H9 (cell line): Measurements from ENCODE around the gene SP140. TPM values are rescaled to one million over a fixed set of nuclear protein-coding genes. Genes with fewer than 3 reads are reported as not detected.

Source experiments
- DNase-seq: peaks from one replicate; pipeline ENCODE4 v3.0.0-alpha.2; 2017
- H2AFZ ChIP-seq: one replicate; pipeline ENCODE4 v1.6.1; 2013; ENCODE audit warnings: mild to moderate bottlenecking, low read length, control low read depth, moderate library complexity
- H2AK5ac ChIP-seq: 2 replicates; pipeline ENCODE4 v1.6.1; 2013; ENCODE audit warnings: low read length, control low read depth, mixed read lengths; ENCODE audit not compliant: insufficient read length
- H2BK120ac ChIP-seq: one replicate; pipeline ENCODE4 v1.6.1; 2013; ENCODE audit warnings: low read depth, mild to moderate bottlenecking, low read length, control low read depth, inconsistent platforms; ENCODE audit not compliant: poor library complexity, severe bottlenecking
- H2BK12ac ChIP-seq: 2 replicates; pipeline ENCODE4 v1.6.1; 2013; ENCODE audit warnings: low read length, control low read depth, mixed read lengths, low read depth; ENCODE audit not compliant: insufficient read length
- H2BK15ac ChIP-seq: 2 replicates; pipeline ENCODE4 v1.6.1; 2013; ENCODE audit warnings: low read depth, low read length, control low read depth
- H2BK20ac ChIP-seq: one replicate; pipeline ENCODE4 v1.6.1; 2013; ENCODE audit warnings: low read depth, mild to moderate bottlenecking, low read length, control low read depth, inconsistent platforms; ENCODE audit not compliant: poor library complexity, severe bottlenecking
- H2BK5ac ChIP-seq: 2 replicates; pipeline ENCODE4 v1.6.1; 2013; ENCODE audit warnings: low read length, control low read depth, mixed read lengths; ENCODE audit not compliant: insufficient read length
- H3K14ac ChIP-seq: 2 replicates; pipeline ENCODE4 v1.6.1; 2013; ENCODE audit warnings: low read length, control low read depth; ENCODE audit not compliant: insufficient read depth
- H3K18ac ChIP-seq: 2 replicates; pipeline ENCODE4 v1.6.1; 2013; ENCODE audit warnings: low read depth, mild to moderate bottlenecking, mixed read lengths, low read length, control low read depth; ENCODE audit not compliant: insufficient read length
- H3K23ac ChIP-seq: 2 replicates; pipeline ENCODE4 v1.6.1; 2013; ENCODE audit warnings: low read length, control low read depth, mixed read lengths, low read depth; ENCODE audit not compliant: insufficient read length
- H3K23me2 ChIP-seq: 2 replicates; pipeline ENCODE4 v1.6.1; 2013; ENCODE audit warnings: low read depth, mild to moderate bottlenecking, mixed read lengths, low read length, control low read depth; ENCODE audit not compliant: insufficient read length, poor library complexity, severe bottlenecking
- H3K27ac ChIP-seq: 2 replicates; pipeline ENCODE4 v1.5.1; 2013; ENCODE audit warnings: low read length, control low read depth, mixed read lengths, low read depth; ENCODE audit not compliant: insufficient read length
- H3K27me3 ChIP-seq: 2 replicates; pipeline ENCODE4 v1.6.1; 2013; ENCODE audit warnings: low read length, control low read depth, inconsistent platforms; ENCODE audit not compliant: insufficient read depth
- H3K4ac ChIP-seq: 2 replicates; pipeline ENCODE4 v1.6.1; 2013; ENCODE audit warnings: low read depth, mild to moderate bottlenecking, control low read depth, inconsistent platforms, low read length, moderate library complexity
- H3K4me1 ChIP-seq: 2 replicates; pipeline ENCODE4 v1.6.1; 2013; ENCODE audit warnings: low read length, control low read depth, inconsistent platforms; ENCODE audit not compliant: insufficient read depth
- H3K4me2 ChIP-seq: 2 replicates; pipeline ENCODE4 v1.6.1; 2013; ENCODE audit warnings: low read length, control low read depth, mixed read lengths; ENCODE audit not compliant: insufficient read length, insufficient read depth
- H3K56ac ChIP-seq: 2 replicates; pipeline ENCODE4 v1.6.1; 2013; ENCODE audit warnings: low read depth, mild to moderate bottlenecking, mixed read lengths, low read length, control low read depth; ENCODE audit not compliant: insufficient read length
- H3K79me1 ChIP-seq: 2 replicates; pipeline ENCODE4 v1.6.1; 2013; ENCODE audit warnings: low read depth, mild to moderate bottlenecking, moderate library complexity, low read length, control low read depth, inconsistent platforms; ENCODE audit not compliant: insufficient read depth, poor library complexity, severe bottlenecking
- H3K79me2 ChIP-seq: 2 replicates; pipeline ENCODE4 v1.6.1; 2013; ENCODE audit warnings: low read length, control low read depth, inconsistent platforms; ENCODE audit not compliant: insufficient read depth
- H3K9ac ChIP-seq: 2 replicates; pipeline ENCODE4 v1.6.1; 2013; ENCODE audit warnings: low read length, control low read depth, mixed read lengths; ENCODE audit not compliant: insufficient read length; ENCODE audit errors: extremely low read depth
- H3K9me3 ChIP-seq: one replicate; pipeline ENCODE4 v1.6.1; 2013; ENCODE audit warnings: low read depth, low read length, inconsistent platforms; ENCODE audit not compliant: control insufficient read depth
- H3T11ph ChIP-seq: one replicate; pipeline ENCODE4 v1.6.1; 2013; ENCODE audit warnings: mild to moderate bottlenecking, low read length, control low read depth, inconsistent platforms
- H4K20me1 ChIP-seq: one replicate; pipeline ENCODE4 v1.6.1; 2013; ENCODE audit not compliant: control insufficient read depth, insufficient read length, insufficient read depth
- H4K5ac ChIP-seq: 2 replicates; pipeline ENCODE4 v1.6.1; 2013; ENCODE audit warnings: low read depth, mild to moderate bottlenecking, mixed read lengths, low read length, control low read depth; ENCODE audit not compliant: insufficient read length
- H4K8ac ChIP-seq: replicated peaks from 2 replicates; pipeline ENCODE4 v1.6.1; 2013; ENCODE audit warnings: low read length, control low read depth, mixed read lengths, low read depth; ENCODE audit not compliant: insufficient read length
- H4K91ac ChIP-seq: 2 replicates; pipeline ENCODE4 v1.6.1; 2013; ENCODE audit warnings: low read depth, mild to moderate bottlenecking, moderate library complexity, mixed read lengths, low read length, control low read depth; ENCODE audit not compliant: insufficient read length
- H3K27ac Mint-ChIP-seq, 3 experiments: 2 replicates in 2 of 3; 3 replicates in 1 of 3; pipeline ENCODE4 v1.8.0; 2020 to 2021; ENCODE audit warnings: mixed read lengths in 3 of 3, mild to moderate bottlenecking in 1 of 3, moderate library complexity in 1 of 3
- H3K27me3 Mint-ChIP-seq: 2 replicates; pipeline ENCODE4 v1.8.0; 2021; ENCODE audit warnings: low read depth, mild to moderate bottlenecking, moderate library complexity, mixed read lengths
- H3K36me3 Mint-ChIP-seq, 3 experiments: 2 replicates in 2 of 3; 3 replicates in 1 of 3; pipeline ENCODE4 v1.8.0; 2020 to 2021; ENCODE audit warnings: low read depth in 3 of 3, mixed read lengths in 3 of 3; ENCODE audit not compliant: insufficient read depth in 1 of 3
- H3K4me1 Mint-ChIP-seq, 2 experiments: 2 replicates each; pipeline ENCODE4 v1.8.0; 2020; ENCODE audit warnings: mixed read lengths in 2 of 2
- H3K4me3 Mint-ChIP-seq, 2 experiments: 2 replicates in 1 of 2; 3 replicates in 1 of 2; pipeline ENCODE4 v1.8.0; 2020 to 2021; ENCODE audit warnings: mild to moderate bottlenecking in 2 of 2, mixed read lengths in 2 of 2, moderate library complexity in 1 of 2
- H3K9me3 Mint-ChIP-seq, 2 experiments: 2 replicates in 1 of 2; 3 replicates in 1 of 2; pipeline ENCODE4 v1.8.0; 2020; ENCODE audit warnings: mild to moderate bottlenecking in 2 of 2, mixed read lengths in 2 of 2, moderate library complexity in 1 of 2
- WGBS: extraction: QIAGEN DNeasy Blood & Tissue Kit; methylation state at CpG from one replicate; pipeline ENCODE4 v1.1.7; 2013; ENCODE audit warnings: missing lambda C conversion rate, low lambda C conversion rate, mixed read lengths; ENCODE audit not compliant: insufficient read length; ENCODE audit errors: extremely low coverage; 5-methylcytosine and 5-hydroxymethylcytosine counted together
- total RNA-seq: library from RNA; stranded (reverse); gene quantifications from 2 replicates; pipeline ENCODE4 v1.2.1, GENCODE V29; 2021
- TF ChIP-seq, protein P1 (sequence below): fragments of 200-600 bp; sonication (generic); conservative IDR thresholded peaks from 3 replicates; pipeline ENCODE4 v1.8.0; 2021; ENCODE audit warnings: antibody characterized with exemption, mild to moderate bottlenecking

SP140 gene
- total RNA-seq, 1 experiment from 2014 or later, result 0.31 TPM

DNA sequence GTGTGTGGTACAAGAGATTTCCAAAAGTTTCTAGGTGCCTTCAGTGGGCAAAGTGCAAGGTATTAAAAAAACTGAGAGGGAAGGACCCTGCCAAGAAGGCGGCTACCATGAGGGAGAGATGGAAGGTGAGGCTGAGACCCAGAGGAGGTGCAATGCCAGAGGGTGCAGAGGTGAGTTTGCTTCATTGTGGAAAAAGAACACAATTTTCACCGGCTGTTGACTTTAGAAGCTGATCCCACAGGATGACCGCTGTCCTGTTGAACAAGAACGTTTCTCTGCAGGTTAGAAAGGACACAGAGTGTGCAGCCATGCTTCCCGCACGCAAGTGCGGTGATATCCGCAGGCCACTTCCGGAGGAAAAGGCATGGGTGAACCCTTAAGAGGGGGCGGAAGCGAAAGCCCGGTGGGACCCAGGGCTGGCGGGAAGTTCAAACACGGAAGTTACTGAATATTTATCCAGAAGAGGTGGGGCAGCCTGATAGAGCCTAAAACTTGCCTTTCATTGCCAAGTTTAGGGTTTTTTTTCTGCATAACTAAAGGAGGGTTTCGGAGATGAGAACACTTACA lies 22.3 kb upstream of the SP140 start:
- Histone ChIP-seq H3K27me3 (no peaks in the 10 kb centered on the region), H4K5ac (no peak overlapping the region), H2BK5ac (no peak overlapping the region), H3K23ac (no peak overlapping the region), H3K4me1 (no peaks in the 10 kb centered on the region), H3K79me2 (no peaks in the 10 kb centered on the region), H2BK120ac (no peak overlapping the region), H3T11ph (no peak overlapping the region), H3K56ac (no peak overlapping the region), H2AFZ (no peak overlapping the region), H4K91ac (no peak overlapping the region), H3K9ac (no peak overlapping the region), H3K79me1 (no peaks in the 10 kb centered on the region), H3K4ac (no peak overlapping the region), H3K23me2 (no peaks in the 10 kb centered on the region), H3K27ac (no peak overlapping the region), H4K20me1 (no peaks in the 10 kb centered on the region), H4K8ac (no peak overlapping the region), H3K9me3 (no peaks in the 10 kb centered on the region), H2BK15ac (no peak overlapping the region), H2AK5ac (no peak overlapping the region), H2BK20ac (no peak overlapping the region), H3K4me2 (no peak overlapping the region), H3K18ac (no peak overlapping the region), H3K14ac (no peak overlapping the region), H2BK12ac (no peak overlapping the region)
- Mint-ChIP-seq H3K9me3 (no peaks in the 10 kb centered on the region; a peak in 1 of 5 replicates), H3K27ac (no peak overlapping the region), H3K4me1 (no peaks in the 10 kb centered on the region), H3K36me3 (peaks cover 0 to 9% (median 4%) of the 10 kb centered on the region in 3 experiments; a peak in 3 of 7 replicates), H3K27me3 (no peaks in the 10 kb centered on the region), H3K4me3 (no peak overlapping the region)
- TF ChIP-seq, protein P1, sequence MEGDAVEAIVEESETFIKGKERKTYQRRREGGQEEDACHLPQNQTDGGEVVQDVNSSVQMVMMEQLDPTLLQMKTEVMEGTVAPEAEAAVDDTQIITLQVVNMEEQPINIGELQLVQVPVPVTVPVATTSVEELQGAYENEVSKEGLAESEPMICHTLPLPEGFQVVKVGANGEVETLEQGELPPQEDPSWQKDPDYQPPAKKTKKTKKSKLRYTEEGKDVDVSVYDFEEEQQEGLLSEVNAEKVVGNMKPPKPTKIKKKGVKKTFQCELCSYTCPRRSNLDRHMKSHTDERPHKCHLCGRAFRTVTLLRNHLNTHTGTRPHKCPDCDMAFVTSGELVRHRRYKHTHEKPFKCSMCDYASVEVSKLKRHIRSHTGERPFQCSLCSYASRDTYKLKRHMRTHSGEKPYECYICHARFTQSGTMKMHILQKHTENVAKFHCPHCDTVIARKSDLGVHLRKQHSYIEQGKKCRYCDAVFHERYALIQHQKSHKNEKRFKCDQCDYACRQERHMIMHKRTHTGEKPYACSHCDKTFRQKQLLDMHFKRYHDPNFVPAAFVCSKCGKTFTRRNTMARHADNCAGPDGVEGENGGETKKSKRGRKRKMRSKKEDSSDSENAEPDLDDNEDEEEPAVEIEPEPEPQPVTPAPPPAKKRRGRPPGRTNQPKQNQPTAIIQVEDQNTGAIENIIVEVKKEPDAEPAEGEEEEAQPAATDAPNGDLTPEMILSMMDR, result no peak
- WGBS, result no CpG with 5 or more reads among the region's 15 CpGs
- no peak for DNase-seq
